ENCODE results near the gene PPP1R3C. TPM values are rescaled to one million over a fixed set of nuclear protein-coding genes. Genes with fewer than 3 reads are reported as not detected.

PPP1R3C gene
- total RNA-seq, 1 donor from 2014 or later = 3.7 TPM

DNA sequence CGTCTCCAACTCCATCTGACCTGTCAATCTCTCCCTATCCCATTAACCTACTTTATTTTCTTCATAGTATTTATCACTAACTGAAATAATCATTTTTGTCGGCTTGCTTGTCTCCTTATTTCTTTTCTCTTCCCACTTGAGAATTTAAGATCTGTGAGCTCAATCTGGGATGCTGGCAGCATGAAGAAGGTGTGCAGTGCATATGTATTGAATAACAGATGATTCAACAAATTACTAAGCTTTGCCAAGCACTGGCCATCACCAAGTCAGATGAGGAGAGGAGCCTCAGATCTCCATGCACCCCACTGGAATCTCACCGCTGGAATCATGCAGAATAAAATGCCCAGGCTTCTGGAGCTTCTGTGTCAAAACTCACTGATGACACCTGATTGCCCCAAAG lies 47.6 kb upstream of the PPP1R3C start:
- FAIRE-seq = no peak
- no peak overlapping the region for H3K4me3 Mint-ChIP-seq (ENCODE audit: unreplicated experiment)

DNA sequence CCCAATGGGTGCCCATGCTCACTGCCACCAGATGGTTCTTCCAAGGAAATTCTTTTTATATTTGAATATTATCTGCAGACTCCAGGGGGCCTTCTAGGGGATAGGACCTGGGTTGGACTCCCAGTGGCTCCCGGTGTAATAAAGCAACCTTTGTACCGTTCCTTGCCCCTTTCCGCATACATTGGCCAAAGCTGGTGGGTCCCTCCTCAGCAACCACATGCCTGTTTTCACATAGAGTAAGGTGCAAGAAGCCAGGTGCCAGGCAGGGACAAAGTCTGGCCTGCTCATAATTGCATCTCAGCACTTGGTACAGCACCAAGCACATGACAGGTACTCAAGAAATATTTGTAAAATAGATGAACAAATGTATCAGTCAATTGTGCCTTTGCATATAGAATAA lies 46.4 kb upstream of the PPP1R3C start:
- no peaks in the 10 kb centered on the region for H3K9me3 ChIP-seq (ENCODE audit: insufficient read depth, low read depth, low read length)
- FAIRE-seq = no peak

More for the DNA sequence above, 47.6 kb upstream of the PPP1R3C start:
- Mint-ChIP-seq H3K27ac (ENCODE audit: unreplicated experiment) (no peak overlapping the region), H3K36me3 (ENCODE audit: low read depth, unreplicated experiment) (no peaks in the 10 kb centered on the region), H3K27me3 (ENCODE audit: low read depth, unreplicated experiment) (peaks cover 7% of the 10 kb centered on the region), H3K4me1 (ENCODE audit: low read depth, unreplicated experiment) (peaks cover 20% of the 10 kb centered on the region), H3K9me3 (ENCODE audit: unreplicated experiment) (no peaks in the 10 kb centered on the region)
- no peak overlapping the region for H3K4me3 ChIP-seq (ENCODE audit: insufficient read depth, low read depth, low read length)
- H3K9me3 ChIP-seq (ENCODE audit: insufficient read depth, low read depth, low read length) = no peaks in the 10 kb centered on the region
- DNase-seq (ENCODE audit: low read depth) = no peak
- no peaks in the 10 kb centered on the region for H3K79me2 ChIP-seq (ENCODE audit: insufficient read depth, low read length)
- H3K4me2 ChIP-seq (ENCODE audit: low read length) = no peak overlapping the region
- peaks cover 16% of the 10 kb centered on the region for H3K4me1 ChIP-seq (ENCODE audit: insufficient read depth, low read length)
- no peak for TF ChIP-seq EZH2 (IDR thresholded peaks at IDR 0.05; ENCODE audit: insufficient read depth, low read length)
- TF ChIP-seq, protein P1, sequence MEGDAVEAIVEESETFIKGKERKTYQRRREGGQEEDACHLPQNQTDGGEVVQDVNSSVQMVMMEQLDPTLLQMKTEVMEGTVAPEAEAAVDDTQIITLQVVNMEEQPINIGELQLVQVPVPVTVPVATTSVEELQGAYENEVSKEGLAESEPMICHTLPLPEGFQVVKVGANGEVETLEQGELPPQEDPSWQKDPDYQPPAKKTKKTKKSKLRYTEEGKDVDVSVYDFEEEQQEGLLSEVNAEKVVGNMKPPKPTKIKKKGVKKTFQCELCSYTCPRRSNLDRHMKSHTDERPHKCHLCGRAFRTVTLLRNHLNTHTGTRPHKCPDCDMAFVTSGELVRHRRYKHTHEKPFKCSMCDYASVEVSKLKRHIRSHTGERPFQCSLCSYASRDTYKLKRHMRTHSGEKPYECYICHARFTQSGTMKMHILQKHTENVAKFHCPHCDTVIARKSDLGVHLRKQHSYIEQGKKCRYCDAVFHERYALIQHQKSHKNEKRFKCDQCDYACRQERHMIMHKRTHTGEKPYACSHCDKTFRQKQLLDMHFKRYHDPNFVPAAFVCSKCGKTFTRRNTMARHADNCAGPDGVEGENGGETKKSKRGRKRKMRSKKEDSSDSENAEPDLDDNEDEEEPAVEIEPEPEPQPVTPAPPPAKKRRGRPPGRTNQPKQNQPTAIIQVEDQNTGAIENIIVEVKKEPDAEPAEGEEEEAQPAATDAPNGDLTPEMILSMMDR (IDR thresholded peaks at IDR 0.05; ENCODE audit: insufficient read depth, low read depth, low read length) = no peak
- no peak overlapping the region for H2AFZ ChIP-seq (ENCODE audit: low read depth, low read length)
- H4K20me1 ChIP-seq (ENCODE audit: insufficient read depth, low read length) = no peaks in the 10 kb centered on the region
- H3K27ac ChIP-seq (ENCODE audit: low read depth, low read length) = no peak overlapping the region
- H3K27me3 ChIP-seq (ENCODE audit: insufficient read depth, low read length) = no peaks in the 10 kb centered on the region
- no peaks in the 10 kb centered on the region for H3K36me3 ChIP-seq (ENCODE audit: insufficient read depth, low read length)
- H3K9ac ChIP-seq (ENCODE audit: low read length) = no peak overlapping the region

DNA sequence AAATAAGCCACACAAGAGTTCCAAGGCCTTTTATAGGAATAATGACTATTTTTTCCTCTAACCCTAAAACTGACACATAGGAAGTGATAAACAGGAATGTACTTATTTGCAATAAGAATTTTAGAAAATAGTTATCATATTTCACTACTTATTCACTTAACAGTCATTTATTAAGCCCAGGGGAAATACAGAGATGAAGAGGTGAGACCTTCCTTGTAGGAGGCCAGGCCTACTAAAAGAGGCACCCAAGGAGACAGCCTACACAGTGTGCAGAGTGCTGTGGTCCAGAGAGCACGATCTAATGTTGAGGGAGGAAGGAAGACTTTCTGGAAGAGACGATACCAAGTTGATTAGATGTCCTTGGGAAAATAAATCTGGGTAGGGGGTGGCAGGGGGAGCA lies 45.0 kb upstream of the PPP1R3C start:
- Histone ChIP-seq H3K27ac (ENCODE audit: low read depth, low read length) (no peak overlapping the region), H3K79me2 (ENCODE audit: insufficient read depth, low read length) (no peaks in the 10 kb centered on the region), H3K27me3 (ENCODE audit: insufficient read depth, low read length) (no peaks in the 10 kb centered on the region), H2AFZ (ENCODE audit: low read depth, low read length) (no peak overlapping the region), H4K20me1 (ENCODE audit: insufficient read depth, low read length) (no peaks in the 10 kb centered on the region), H3K4me2 (ENCODE audit: low read length) (no peak overlapping the region), H3K9ac (ENCODE audit: low read length) (no peak overlapping the region), H3K4me3 (ENCODE audit: insufficient read depth, low read depth, low read length) (no peak overlapping the region), H3K4me1 (ENCODE audit: insufficient read depth, low read length) (peaks cover 3% of the 10 kb centered on the region), H3K9me3 (ENCODE audit: insufficient read depth, low read depth, low read length) (no peaks in the 10 kb centered on the region), H3K36me3 (ENCODE audit: insufficient read depth, low read length) (no peaks in the 10 kb centered on the region)
- Mint-ChIP-seq H3K36me3 (ENCODE audit: low read depth, unreplicated experiment) (no peaks in the 10 kb centered on the region), H3K4me1 (ENCODE audit: low read depth, unreplicated experiment) (peaks cover 11% of the 10 kb centered on the region), H3K9me3 (ENCODE audit: unreplicated experiment) (no peaks in the 10 kb centered on the region), H3K27me3 (ENCODE audit: low read depth, unreplicated experiment) (peaks cover 7% of the 10 kb centered on the region), H3K27ac (ENCODE audit: unreplicated experiment) (no peak overlapping the region), H3K4me3 (ENCODE audit: unreplicated experiment) (no peak overlapping the region)
- TF ChIP-seq, protein P1 (IDR thresholded peaks at IDR 0.05; ENCODE audit: insufficient read depth, low read depth, low read length) = no peak
- TF ChIP-seq EZH2 (IDR thresholded peaks at IDR 0.05; ENCODE audit: insufficient read depth, low read length) = no peak
- FAIRE-seq (no peak), DNase-seq (ENCODE audit: low read depth) (no peak)

More for the DNA sequence above, 46.4 kb upstream of the PPP1R3C start:
- no peak overlapping the region for H3K4me2 ChIP-seq (ENCODE audit: low read length)
- TF ChIP-seq, protein P1 (IDR thresholded peaks at IDR 0.05; ENCODE audit: insufficient read depth, low read depth, low read length) = no peak
- TF ChIP-seq EZH2 (IDR thresholded peaks at IDR 0.05; ENCODE audit: insufficient read depth, low read length) = no peak
- no peak overlapping the region for H3K27ac ChIP-seq (ENCODE audit: low read depth, low read length)
- H3K4me3 ChIP-seq (ENCODE audit: insufficient read depth, low read depth, low read length) = no peak overlapping the region
- Mint-ChIP-seq H3K36me3 (ENCODE audit: low read depth, unreplicated experiment) (no peaks in the 10 kb centered on the region), H3K4me1 (ENCODE audit: low read depth, unreplicated experiment) (peaks cover 20% of the 10 kb centered on the region), H3K4me3 (ENCODE audit: unreplicated experiment) (no peak overlapping the region), H3K27ac (ENCODE audit: unreplicated experiment) (no peak overlapping the region), H3K9me3 (ENCODE audit: unreplicated experiment) (no peaks in the 10 kb centered on the region), H3K27me3 (ENCODE audit: low read depth, unreplicated experiment) (peaks cover 7% of the 10 kb centered on the region)
- H3K9ac ChIP-seq (ENCODE audit: low read length) = no peak overlapping the region
- no peak overlapping the region for H2AFZ ChIP-seq (ENCODE audit: low read depth, low read length)
- H3K27me3 ChIP-seq (ENCODE audit: insufficient read depth, low read length) = no peaks in the 10 kb centered on the region
- no peaks in the 10 kb centered on the region for H3K79me2 ChIP-seq (ENCODE audit: insufficient read depth, low read length)
- H3K36me3 ChIP-seq (ENCODE audit: insufficient read depth, low read length) = no peaks in the 10 kb centered on the region
- DNase-seq (ENCODE audit: low read depth) = no peak
- H3K4me1 ChIP-seq (ENCODE audit: insufficient read depth, low read length) = peaks cover 12% of the 10 kb centered on the region
- H4K20me1 ChIP-seq (ENCODE audit: insufficient read depth, low read length) = no peaks in the 10 kb centered on the region
